Esophagus muscularis mucosa (tissue), 4 donors: ENCODE results near the gene DECR2. TPM values are rescaled to one million over a fixed set of nuclear protein-coding genes. Genes with fewer than 3 reads are reported as not detected.

ENCODE experiments used
- DNase-seq: peaks from one replicate; pipeline ENCODE4 v3.0.0-alpha.2; 2017; ENCODE audit errors: extremely low spot score
- H3K27ac ChIP-seq, 4 donors: fragments of 200-600 bp; sonication (generic); replicated peaks in 1 of 4; 1 replicate in 3 of 4; 2 replicates in 1 of 4; pipeline ENCODE4 v1.5.1; 2016 to 2019; ENCODE audit warnings: mild to moderate bottlenecking in 1 of 4
- H3K27me3 ChIP-seq, 4 donors: fragments of 200-600 bp; sonication (generic); one replicate each; pipeline versions ENCODE4 v1.5.1 to v1.6.0; 2016 to 2019
- H3K36me3 ChIP-seq, 4 donors: fragments of 200-600 bp; sonication (generic); one replicate each; pipeline ENCODE4 v1.5.1; 2016 to 2019
- H3K4me1 ChIP-seq, 4 donors: fragments of 200-600 bp; sonication (generic); one replicate each; pipeline ENCODE4 v1.5.1; 2016 to 2019
- H3K4me3 ChIP-seq, 4 donors: fragments of 200-600 bp; sonication (generic); 1 replicate in 2 of 4; 2 replicates in 2 of 4; pipeline ENCODE4 v1.5.1; 2016 to 2019; ENCODE audit warnings: mild to moderate bottlenecking in 4 of 4, moderate library complexity in 1 of 4
- H3K9me3 ChIP-seq, 4 donors: fragments of 200-600 bp; sonication (generic); 1 replicate in 3 of 4; 2 replicates in 1 of 4; pipeline ENCODE4 v1.5.1; 2016 to 2019
- CTCF ChIP-seq, 3 experiments: fragments of 200-600 bp in 2 of 3; fragments of 450-650 bp in 1 of 3; sonication (generic) in 2 of 3; IDR thresholded peaks; one replicate each; pipeline ENCODE4 v1.5.1; 2017 to 2019; ENCODE audit warnings: antibody characterized with exemption in 3 of 3, mild to moderate bottlenecking in 2 of 3, moderate library complexity in 1 of 3
- EP300 ChIP-seq: sonication (generic); formaldehyde crosslinking; IDR thresholded peaks from one replicate; pipeline ENCODE4 v1.6.1; 2017; ENCODE audit warnings: antibody characterized with exemption
- POLR2A ChIP-seq: fragments of 450-650 bp; IDR thresholded peaks from one replicate; pipeline ENCODE4 v1.6.1; 2017; ENCODE audit warnings: antibody characterized with exemption, moderate library complexity, mild to moderate bottlenecking, low read depth
- POLR2AphosphoS5 ChIP-seq, 2 donors: sonication (generic); formaldehyde crosslinking; IDR thresholded peaks; one replicate each; pipeline ENCODE4 v1.6.1; 2017; ENCODE audit warnings: antibody characterized with exemption in 2 of 2
- WGBS: methylation state at CpG from one replicate; pipeline ENCODE4 v1.1.5; 2018; 5-methylcytosine and 5-hydroxymethylcytosine counted together
- intact Hi-C: fragments of 100-400 bp; cut with DNase I; formaldehyde crosslinking; loops from one replicate; pipeline ENCODE4 v1.15.1; 2023
- total RNA-seq, 4 donors: library from RNA; depleted of rRNA; stranded (reverse); fragments of >200 nt; gene quantifications; one replicate each; pipeline versions ENCODE4 v1.1.0 to v1.2.1, GENCODE V29; 2016

The DECR2 gene
- total RNA-seq, 4 donors from 2014 or later, result 11.8 to 18.3 (median 17.4) TPM

DNA sequence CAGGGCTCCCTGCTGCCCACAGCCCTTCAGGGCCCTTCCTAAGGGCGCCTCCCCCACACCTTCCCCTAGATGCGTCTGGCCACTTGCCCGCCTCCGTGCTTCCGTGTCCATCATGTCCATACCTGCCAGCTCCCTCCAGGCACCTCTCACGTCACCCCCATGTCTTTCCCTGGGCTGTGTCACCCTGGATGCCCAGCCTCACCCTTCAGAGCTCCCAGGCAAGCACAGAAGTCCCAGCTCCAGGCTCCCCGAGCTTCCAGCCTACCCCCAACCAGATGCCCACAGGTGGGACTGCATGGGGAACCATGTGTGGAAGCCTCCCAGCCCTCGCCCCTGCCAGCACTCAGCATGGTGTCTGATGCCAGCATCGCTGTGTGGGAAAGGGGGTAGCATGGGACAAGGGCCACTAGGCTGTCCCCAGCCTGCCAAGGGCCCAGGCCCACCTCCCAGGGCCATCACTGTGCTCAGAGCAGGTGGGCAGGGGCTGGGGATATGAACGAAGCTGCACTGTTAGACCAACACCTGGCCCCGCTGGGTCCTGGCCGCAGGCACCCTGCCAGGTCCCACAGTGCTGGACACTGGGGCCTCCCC lies 47.3 kb upstream of the DECR2 start:
- Histone ChIP-seq H3K4me3 (no peak overlapping the region), H3K9me3 (no peaks in the 10 kb centered on the region), H3K27me3 (no peaks in the 10 kb centered on the region), H3K36me3 (no peaks in the 10 kb centered on the region), H3K27ac (peak overlapping the region in 1 of 4 donors; percentile 86), H3K4me1 (peaks cover 8 to 25% (median 21%) of the 10 kb centered on the region in 4 donors)
- no peak for DNase-seq
- WGBS, result 92% methylated on average over 9 of the region's 12 CpGs
- TF ChIP-seq POLR2AphosphoS5 (IDR thresholded peaks at IDR 0.05) (no peak), EP300 (no peak), POLR2A (no peak), CTCF (IDR thresholded peaks at IDR 0.05) (no peak)
- intact Hi-C loops, result loop anchor here (5.0 kb wide), 1 partner anchor 127 kb away; the partner anchor contains the start of gene LUC7L

- DNase-seq, result no peak
- WGBS, result 87% methylated on average over 9 of the region's 10 CpGs
- Histone ChIP-seq H3K27ac (no peak overlapping the region), H3K36me3 (no peaks in the 10 kb centered on the region), H3K27me3 (no peaks in the 10 kb centered on the region), H3K4me3 (no peak overlapping the region), H3K4me1 (peaks cover 8 to 25% (median 21%) of the 10 kb centered on the region in 4 donors), H3K9me3 (no peaks in the 10 kb centered on the region)
- intact Hi-C loops, result loop anchor here (5.0 kb wide), 1 partner anchor 128 kb away; the partner anchor contains the start of gene LUC7L
- TF ChIP-seq POLR2A, result no peak
- TF ChIP-seq EP300, result no peak
- TF ChIP-seq CTCF (IDR thresholded peaks at IDR 0.05), result no peak
- no peak for TF ChIP-seq POLR2AphosphoS5 (IDR thresholded peaks at IDR 0.05)
These were observed 46.7 kb upstream of the DECR2 start for GRCh38 chr16:354971-355461.

GRCh38 chr16:356741-357140 lies 44.9 kb upstream of the DECR2 start:
- 66% methylated on average over 12 of the region's 12 CpGs for WGBS
- peaks cover 0 to 7% (median 0%) of the 10 kb centered on the region in 4 donors for H3K27me3 ChIP-seq
- H3K4me1 ChIP-seq, result peaks cover 0 to 11% (median 9%) of the 10 kb centered on the region in 4 donors
- no peak for TF ChIP-seq POLR2A
- TF ChIP-seq EP300, result no peak
- no peak for TF ChIP-seq CTCF (IDR thresholded peaks at IDR 0.05)
- TF ChIP-seq POLR2AphosphoS5 (IDR thresholded peaks at IDR 0.05), result no peak
- H3K9me3 ChIP-seq, result no peaks in the 10 kb centered on the region
- no peaks in the 10 kb centered on the region for H3K36me3 ChIP-seq
- intact Hi-C loops, result no loop called here
- H3K27ac ChIP-seq, result no peak overlapping the region
- no peak for DNase-seq
- no peak overlapping the region for H3K4me3 ChIP-seq

GRCh38 chr16:359067-359763 lies 42.5 kb upstream of the DECR2 start:
- Histone ChIP-seq H3K4me1 (peaks cover 0 to 9% (median 4%) of the 10 kb centered on the region in 4 donors), H3K27me3 (peaks cover 0 to 30% (median 0%) of the 10 kb centered on the region in 4 donors), H3K27ac (no peak overlapping the region), H3K36me3 (no peaks in the 10 kb centered on the region), H3K4me3 (no peak overlapping the region), H3K9me3 (no peaks in the 10 kb centered on the region)
- 80% methylated on average over 4 of the region's 19 CpGs for WGBS
- no peak for DNase-seq
- TF ChIP-seq POLR2A (no peak), POLR2AphosphoS5 (IDR thresholded peaks at IDR 0.05) (no peak), CTCF (IDR thresholded peaks at IDR 0.05) (no peak), EP300 (no peak)
- intact Hi-C loops, result no loop called here
